Kasumi-1 (cell line): ENCODE measurements around the gene CCDC27.
"Not testable (repeated sequence)": the region's sequence is repeated elsewhere in the genome, so short reads cannot be mapped to it uniquely, and the experiment has no call there.

Experiments used
- DNase-seq, 2 experiments: peaks; one replicate each; lab custom pipeline; 2025; lab: John Stamatoyannopoulos, UW

Gene CCDC27

DNA sequence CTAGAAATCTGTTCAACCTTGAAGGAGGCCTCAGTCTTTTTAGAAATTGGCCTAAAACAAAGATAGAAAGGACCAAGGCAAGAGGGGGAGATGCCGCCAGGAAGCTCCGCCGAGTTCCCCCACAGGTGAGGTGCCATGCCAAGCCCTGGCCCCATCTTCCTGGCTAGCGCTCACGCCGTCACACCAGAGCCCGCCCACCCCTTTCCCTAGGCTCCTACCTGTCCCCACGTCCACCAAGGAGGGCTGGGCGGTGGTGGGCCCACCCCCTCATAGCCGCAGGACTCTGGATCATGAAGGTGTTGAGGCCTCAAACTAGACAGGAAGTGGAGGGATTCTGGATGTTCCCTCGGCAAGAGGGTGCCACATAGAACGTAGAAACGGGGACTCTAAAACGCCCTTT is 15.5 kb upstream of the CCDC27 start:
- no peak for DNase-seq

DNA sequence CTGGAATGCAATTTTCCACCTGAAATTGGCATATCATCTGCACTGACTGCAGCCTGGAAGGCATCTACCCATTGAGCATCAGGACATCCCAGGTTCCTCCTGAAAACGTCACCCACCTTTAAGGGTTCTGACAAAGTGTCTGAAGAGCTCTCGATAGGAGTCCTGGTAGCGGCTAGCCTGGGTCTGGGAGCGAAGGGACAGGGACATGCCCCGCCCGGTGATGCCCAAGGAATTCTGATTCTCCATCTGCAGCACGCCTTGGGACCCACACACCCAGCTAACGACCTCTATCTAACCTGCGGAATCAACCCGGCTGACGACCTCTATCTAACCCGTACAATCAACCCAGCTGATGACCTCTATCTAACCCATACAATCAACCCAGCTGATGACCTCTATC is 13.3 kb upstream of the CCDC27 start:
- DNase-seq, result no peak

DNA sequence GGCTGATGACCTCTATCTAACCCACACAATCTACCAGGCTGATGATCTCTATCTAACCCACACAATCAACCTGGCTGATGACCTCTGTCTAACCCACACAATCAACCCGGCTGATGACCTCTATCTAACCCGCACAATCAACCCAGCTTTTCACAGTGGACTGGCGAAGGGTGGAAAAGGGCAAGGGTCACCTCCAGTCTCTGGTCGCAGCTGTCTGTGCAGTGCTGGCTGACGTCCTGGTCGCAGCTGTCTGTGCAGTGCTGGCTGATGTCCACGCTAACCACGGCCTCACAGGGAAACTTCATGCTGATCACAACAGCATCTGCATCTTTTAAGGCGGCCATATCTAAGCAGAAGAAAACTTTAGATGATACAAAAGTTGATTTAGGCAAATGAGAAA is 12.2 kb upstream of the CCDC27 start:
- DNase-seq, result no peak

DNA sequence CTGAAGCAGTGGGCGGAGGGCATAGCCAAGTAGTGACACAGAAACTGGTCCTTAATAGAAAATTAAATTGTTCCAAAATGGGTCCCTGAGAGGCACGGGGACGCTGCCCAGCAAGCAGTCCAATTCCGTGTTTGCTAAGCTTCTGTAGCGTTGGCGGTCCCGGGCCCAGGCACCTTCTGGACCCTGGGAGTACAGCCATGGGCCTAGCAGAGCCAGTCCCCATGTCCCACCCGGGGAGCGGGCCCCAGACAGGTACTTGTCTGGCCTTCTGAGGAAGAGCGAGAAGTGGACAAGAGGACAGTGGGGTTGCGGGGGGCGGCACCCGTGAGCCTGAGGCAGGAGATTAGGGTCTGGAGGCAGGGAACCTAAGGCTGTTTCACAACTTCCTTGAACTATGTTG is 11.5 kb upstream of the CCDC27 start:
- DNase-seq, result no peak

DNA sequence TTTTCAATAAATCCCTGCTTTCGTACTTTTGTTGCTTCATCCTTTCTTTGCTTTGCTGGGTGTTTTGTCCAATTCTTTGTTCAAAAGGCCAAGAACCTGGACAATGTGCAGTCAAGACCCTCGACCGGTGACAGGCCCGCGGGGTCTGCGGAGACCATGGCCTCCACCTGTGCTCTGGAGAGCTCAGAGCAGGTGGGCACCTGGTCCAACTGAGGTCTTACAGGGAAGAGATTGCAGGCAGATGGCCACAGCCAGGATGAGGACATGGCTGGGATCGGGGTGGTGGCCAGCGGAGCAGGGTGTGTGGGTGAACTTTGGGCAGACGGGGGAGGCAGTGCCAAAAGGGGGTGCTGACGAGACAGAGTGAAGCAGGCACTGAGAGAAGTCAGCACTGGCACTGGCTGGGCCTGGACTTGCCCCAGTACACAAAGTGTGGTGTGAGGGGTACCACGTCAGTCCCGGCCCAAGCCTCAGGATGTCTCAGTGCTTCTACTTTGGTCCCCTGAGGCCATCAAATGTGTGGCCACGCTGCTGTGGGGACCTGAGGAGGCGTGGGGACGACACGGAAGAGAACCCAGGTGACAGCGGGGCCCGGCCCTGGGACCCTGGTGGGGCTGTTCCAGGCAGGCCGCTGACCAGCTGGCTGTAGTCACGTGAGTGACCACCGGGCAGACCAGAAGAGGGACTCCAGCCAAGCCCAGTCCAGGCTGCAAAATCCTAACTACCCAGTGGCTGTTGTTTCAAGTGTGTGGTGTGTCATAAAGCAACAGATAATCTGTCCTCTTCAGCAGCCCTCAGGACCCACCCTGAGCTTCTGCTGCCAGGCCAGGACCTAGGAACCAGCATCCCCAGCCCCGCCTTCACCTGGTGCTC is 10.4 kb upstream of the CCDC27 start:
- no peak for DNase-seq

DNA sequence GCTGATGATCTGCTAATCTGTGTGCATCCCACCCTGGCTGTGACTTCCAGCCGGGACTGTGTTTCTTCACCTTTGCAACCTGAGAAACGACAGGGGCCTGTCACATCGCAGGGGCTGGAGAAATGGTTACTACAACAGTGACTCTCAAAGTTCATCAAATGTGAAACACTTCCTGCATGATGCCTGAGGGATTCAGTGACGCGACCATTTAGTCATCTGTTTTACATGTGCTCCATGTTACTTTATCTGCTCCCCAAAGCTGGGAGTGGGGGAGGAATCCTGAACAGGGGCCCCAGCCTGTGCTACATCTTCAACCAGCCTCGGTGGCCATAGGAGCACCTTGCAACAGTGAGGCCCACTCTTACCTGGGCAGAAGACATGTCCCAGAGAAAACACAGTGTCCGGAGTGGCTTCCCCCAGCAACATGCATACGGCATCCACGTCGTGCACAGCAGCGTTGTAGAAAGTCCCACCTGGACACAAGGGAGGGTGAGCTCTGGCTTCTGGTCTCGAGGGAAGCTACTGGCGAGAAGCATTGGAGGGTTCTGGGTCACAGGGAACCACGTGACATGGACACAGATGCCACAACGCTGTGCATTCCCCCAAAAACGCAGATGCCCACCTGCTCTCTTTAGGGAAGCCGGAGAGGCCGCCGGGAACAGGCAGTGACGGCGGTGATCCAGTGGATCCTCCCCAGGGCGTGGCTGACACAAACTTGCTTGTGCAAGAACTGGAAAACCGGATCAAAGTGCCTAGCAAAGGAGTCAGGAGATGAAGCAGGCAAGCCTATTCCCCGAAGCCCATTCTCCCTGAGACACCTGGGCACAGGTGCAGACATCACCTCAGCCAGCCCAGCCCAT is 9.6 kb upstream of the CCDC27 start:
- no peak for DNase-seq

DNA sequence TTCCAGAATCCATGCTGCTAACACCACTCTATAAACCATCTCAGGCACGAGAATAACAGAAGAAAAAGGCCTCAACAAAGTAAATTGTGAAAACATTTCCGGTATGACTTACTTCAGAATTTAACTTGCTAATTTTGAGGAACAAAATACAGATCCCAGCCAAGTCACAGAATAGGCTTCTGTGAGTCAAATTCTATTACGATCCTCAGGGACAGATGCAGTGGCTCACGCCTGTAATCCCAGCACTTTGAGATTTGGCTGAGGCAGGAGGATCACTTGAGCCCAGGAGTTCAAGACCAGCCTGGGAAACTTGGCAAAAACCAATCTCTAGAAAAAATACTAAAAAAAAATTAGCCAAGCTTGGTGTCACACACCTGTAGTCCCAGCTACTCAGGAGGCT is 8.8 kb upstream of the CCDC27 start:
- peak in 1 of 2 experiments; percentile 1 for DNase-seq

DNA sequence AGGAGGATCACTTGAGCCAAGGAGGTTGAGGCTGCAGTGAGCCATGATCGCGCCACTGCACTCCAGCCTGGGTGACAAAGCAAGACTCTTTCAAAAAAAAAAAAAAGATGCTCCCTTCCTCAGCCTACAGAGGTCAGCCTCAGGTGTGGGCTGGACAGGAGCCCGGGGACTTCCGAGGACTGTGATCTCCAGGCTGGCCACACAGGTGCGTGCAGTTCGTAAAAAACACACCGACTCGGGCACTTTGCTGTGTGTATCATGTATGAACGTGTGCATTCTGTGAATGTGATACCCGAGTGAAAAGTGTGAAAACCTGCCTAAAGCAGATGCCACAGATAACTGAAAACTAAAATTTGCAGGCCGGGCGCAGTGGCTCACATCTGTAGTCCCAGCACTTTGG is 8.4 kb upstream of the CCDC27 start:
- no peak for DNase-seq

DNA sequence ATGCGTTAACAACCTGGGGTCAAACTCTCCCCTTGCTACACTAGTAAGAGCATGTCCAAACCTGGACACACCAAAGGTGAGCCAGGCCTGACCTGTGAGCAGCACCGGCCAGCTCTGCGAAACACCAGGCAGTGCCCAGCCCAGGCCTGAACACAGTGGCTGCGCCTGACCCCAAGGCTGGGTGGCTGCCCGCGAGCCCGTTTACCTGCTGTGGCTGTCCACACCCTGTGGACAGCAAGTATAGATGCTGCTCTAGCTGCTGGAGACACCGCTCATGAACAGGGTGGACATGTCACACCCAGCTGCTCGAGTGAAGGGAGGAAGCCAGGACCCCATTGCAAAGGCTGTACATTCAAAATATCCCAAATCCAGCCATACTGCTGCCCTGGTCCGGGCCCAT is 7.6 kb upstream of the CCDC27 start:
- no peak for DNase-seq

DNA sequence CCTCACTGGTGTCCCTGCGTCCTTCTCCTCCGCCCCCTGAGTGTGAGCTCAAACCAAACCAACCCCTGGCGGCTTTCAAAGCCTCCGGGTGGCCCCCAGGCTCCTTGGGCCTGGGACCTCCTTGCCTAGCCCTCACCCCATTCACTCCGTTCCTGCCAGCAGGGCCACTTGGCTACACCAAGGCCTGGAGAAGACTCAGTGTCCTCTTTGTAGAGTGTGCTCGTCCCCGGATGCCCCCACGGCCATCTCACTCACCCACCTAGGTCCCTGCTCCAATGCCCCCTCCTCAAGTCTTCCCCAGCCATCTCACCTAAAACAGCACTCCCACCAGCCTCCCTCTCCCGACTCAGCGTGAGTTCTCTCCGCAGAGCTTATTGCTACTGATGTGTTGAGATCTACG is 7.2 kb upstream of the CCDC27 start:
- DNase-seq, result no peak

DNA sequence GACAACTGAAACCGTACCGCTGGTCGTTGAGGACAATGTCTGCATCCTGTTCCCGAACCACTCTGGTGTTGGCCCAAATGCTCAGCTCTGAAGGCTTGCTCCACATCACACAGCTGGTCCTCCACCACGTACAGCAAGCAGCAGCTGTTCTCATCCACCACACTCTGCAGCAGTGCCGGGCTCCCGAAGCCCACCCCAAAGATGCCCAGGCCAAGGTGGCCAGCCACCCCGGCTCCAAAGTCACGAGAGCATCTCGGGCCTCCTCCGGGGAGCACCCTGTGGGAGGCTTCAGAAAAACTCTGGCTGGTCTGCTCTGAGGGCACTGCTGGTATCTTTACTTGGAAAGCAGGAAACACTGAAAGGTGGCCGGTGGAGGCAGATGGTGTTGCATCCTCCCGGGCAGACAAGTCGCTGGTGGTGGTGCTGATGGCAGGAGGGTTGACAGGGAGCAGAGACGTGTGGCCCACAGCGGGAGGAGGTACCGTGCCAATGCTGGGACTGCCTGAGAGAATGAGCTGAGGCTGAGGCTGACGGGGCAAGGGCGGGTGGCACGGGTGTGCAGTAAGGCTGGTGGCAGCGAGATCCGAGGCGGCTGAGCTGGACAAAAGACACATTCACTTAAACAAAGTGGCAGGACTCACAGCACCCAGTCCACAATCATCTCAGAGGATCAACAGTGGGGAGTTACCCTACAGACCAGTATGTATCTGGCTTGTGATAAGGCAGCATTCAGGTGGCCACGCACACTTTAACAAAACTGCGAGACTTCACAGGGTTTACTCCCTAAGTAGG is 6.5 kb upstream of the CCDC27 start:
- DNase-seq, result no peak

DNA sequence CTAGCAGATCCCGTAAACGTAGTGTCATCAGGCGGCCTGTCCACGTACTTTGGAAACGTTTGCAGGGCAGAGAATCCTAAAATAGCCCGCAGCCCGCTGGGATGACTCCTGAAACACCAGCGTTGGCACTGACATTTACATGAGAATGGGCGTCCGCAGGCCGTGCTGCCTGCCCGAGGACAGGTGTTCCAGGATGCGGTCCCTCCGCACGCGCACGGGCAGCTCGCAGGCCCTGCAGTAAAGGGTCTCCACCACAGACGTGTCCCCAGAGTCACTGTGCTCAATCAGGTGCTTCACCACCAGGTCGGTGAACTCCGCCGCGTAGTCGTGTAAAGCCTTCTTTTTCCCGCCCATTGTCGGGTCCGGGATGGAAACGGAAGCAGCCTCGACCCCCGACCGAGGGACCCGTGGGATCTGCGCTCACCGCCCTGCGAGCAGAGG is 5.8 kb upstream of the CCDC27 start:
- DNase-seq, result no peak

DNA sequence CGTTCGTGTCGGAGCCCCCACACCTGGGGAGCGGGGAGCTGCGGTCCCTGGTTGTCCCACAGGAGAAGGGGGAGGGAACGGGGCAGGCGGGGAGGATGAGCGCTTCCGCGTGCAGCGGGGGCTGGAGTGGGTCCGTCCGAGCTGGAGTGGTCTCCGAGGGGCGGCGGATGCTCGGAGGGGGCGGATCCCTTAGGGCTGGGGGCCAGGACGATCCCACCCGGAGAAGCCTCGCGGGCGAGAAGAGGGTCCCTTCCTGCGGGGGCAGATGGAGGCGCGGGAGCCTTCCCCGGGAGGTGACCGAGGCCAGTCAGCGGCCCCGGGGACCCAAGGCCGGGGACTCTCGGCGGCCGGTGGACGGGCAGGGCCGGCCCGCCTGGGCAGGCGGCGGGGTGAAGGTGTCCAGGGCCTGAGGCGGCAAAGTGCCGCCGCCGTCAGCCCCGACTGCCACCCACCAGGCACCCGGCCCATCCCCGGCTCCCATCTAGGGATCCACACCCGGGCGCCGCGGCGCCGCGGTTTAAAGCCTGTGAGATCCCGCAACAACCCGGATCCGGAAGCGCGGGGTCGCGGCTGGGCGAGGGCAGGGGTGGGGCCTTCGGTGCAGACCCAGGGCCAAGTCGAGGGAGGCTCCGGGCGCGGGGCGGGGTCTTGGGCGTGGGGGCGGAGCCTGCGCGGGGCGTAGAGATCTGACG is 5.3 kb upstream of the CCDC27 start:
- DNase-seq, result no peak

DNA sequence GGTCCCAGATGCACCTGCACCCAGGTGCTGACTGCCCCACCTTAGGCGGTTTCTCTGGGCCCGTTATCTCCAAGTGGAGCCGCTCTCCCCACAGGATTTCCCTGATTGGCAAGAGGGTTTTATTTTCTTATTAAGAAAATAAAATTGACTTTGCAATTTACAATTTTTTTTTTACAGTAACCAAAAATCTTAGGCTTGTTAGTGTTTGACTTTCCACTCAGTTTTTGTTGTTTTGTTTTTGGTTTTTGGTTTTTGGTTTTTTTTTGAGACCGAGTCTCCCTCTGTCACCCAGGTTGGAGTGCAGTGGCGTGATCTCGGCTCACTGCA is 4.8 kb upstream of the CCDC27 start:
- no peak for DNase-seq

DNA sequence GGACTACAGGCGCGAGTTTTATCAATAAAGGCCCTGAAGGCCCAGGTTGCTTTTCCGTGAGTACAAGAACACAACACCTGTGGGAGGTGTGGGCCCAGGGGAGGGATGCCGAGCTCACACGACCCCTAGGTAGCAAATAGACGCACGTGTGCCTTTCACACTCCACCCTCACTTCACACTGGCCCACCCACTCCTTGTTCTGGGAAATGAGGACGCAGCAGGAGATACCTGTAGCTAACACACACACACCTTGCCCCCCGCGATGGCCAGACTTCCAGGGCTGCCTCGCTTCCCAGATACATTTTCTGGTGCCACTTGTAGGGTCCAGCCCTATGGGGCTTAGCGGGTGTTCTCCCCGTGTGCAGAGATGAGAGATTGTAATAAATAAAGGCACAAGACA is 4.3 kb upstream of the CCDC27 start:
- no peak for DNase-seq

DNA sequence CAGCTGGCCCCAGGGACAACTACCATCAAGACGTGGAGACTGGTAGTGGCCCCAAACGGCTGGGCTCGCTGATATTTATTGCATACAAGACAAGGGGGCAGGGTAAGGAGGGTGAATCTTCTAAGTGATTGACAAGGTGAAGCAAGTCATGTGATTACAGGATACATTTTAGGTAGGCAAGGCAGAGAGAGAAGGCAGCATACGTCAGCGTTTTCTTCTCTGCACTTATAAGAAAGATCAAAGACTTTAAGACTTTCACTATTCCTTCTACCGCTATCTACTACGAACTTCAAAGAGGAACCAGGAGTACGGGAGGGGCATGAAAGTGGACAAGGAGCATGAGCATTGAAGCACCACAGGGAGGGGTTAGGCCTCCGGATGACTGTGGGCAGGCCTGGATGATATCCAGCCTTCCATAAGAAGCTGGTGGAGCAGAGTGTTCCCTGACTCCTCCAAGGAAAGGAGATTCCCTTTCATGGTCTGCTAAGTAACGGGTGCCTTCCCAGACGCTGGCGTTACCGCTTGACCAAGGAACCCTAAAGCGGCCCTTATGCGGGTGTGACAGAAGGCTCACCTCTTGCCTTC is 3.8 kb upstream of the CCDC27 start:
- not testable (repeated sequence) for DNase-seq

DNA sequence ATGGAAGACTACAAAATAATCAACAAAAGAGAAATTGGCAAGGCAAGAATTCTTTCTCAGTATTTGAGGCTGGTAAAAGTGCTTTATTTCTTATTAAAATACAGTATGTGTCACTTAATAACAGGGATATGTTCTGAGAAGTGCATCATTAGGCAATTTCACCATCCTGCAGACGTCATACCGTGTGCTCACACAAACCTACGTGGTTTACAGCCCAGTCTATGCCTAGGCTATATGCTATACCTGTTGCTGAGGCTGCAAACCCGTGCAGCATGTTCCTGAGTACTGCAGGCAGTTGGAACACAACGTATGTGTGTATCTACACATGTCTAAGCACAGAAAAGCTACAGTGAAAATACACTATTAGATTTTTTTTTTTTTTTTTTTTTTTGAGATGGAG is 2.7 kb upstream of the CCDC27 start:
- no peak for DNase-seq

DNA sequence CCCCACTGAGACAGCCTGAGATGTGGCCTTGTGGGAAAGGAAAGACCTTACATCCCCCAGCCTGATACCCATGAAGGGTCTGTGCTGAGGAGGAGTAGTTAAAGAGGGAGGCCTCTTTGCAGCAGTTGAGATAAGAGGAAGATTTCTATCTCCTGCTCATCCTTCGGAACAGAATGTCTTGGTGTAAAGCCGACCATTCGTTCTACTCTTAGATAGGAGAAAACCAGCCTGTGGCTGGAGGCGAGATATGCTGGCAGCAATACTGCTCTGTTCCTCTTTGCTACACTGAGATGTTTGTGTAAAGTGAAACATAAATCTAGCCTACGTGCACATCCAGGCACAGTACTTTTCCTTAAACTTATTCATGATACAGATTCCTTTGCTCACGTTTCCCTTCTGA is 1.5 kb upstream of the CCDC27 start:
- no peak for DNase-seq

DNA sequence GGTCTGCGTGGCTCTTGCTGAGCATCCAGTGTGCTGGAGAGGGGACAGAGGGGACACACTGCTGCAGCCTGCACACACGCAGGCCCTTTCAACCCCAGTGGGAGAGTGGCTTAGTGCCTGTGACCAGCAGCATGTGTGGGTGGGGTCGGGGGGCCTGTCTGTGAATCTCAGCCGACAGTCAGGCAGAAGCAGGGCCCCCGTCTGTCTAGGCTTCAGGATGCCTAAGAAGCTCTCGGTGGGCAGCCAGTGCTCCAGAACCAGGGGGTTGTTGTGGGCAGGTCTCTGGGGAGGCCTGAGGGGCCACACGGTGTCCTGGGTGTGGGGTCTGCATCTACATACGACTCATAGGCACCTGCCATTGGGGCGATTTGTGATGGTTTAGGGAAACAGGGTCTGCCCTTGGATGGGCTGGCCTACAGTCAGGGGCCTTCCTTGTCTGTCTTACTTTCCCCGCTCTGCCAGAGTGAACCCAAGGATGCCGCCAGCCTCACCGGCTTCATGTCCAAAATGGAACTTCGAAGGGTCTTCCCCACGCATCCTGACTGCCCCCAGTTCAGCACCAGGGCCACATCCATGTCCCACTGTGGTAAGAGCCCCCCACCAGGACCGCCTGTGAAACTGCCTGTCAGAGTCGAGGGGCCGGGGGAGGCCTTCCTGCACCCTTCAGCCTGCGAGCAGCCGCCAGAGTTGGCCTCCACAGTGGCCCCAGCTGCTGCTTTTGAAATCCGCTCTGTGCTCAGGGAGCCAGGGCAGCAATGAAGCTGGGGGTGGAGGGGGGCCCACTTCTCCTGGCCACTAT is 1.6 kb downstream of the CCDC27 start:
- no peak for DNase-seq

DNA sequence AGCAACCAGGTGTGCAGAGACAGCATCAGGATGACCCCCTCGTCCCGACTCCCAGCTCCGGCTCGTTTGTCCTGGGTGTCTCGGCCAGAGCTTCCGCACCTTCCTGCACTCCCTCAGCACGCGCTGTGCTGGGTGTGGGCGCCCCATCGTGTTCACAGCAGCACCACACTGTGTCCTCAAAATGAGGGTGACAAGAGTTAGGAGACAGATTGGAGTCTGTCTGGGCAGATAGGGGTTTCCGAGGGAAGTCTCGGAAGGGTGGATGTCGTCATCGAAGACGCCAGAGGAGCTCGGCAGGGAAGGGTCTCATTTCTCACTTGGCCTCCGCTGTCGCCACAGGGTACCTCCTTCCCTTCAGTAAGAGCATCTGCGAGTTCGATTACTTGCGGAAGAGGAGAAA is 4.1 kb downstream of the CCDC27 start:
- no peak for DNase-seq

DNA sequence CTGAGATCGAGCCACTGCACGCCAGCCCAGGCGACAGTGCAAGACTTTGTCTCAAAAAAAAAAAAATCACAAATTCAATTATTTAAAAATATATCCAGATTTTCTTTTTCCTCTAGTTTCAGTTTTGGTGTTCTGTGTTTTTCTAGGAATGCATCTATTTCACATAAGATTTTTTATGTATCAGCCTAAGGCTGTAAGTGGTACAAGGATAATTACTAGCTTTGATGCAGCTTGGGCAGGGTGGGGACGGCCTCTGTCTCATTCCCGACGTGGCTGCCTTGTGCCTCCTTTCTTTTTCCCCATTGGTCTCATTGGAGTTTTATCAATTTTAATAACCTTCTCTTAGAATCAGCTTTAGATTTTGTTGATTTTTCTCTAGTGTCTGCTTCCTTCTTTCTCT is 6.9 kb downstream of the CCDC27 start:
- no peak for DNase-seq
